Upper lobe of left lung (tissue), 6 donors: ENCODE results near the gene OR52I2. TPM values are rescaled to one million over a fixed set of nuclear protein-coding genes. Genes with fewer than 3 reads are reported as not detected.

Source experiments
- ATAC-seq, 2 donors: fragments of 200-7000 bp; cut with Tn5 transposase; one replicate each; pipeline ENCODE4 v1.9.1; 2022; ENCODE audit warnings: mild to moderate bottlenecking in 2 of 2, moderate library complexity in 2 of 2; ENCODE audit not compliant: low FRiP score in 2 of 2
- DNase-seq, 2 donors: peaks; one replicate each; pipeline ENCODE4 v3.0.0-alpha.2; 2019 to 2020
- H3K27ac ChIP-seq, 4 donors: fragments of 200-600 bp; sonication (generic); one replicate each; pipeline ENCODE4 v1.5.1; 2016 to 2019
- H3K27me3 ChIP-seq, 4 donors: fragments of 200-600 bp; sonication (generic); one replicate each; pipeline ENCODE4 v1.5.1; 2017 to 2019
- H3K36me3 ChIP-seq, 4 donors: fragments of 200-600 bp; sonication (generic); one replicate each; pipeline ENCODE4 v1.5.1; 2016 to 2019
- H3K4me1 ChIP-seq, 4 donors: fragments of 200-600 bp; sonication (generic); one replicate each; pipeline ENCODE4 v1.5.1; 2018 to 2019
- H3K4me3 ChIP-seq, 4 donors: fragments of 200-600 bp; sonication (generic); one replicate each; pipeline ENCODE4 v1.5.1; 2017 to 2019; ENCODE audit warnings: mild to moderate bottlenecking in 2 of 4, moderate library complexity in 1 of 4
- H3K9me3 ChIP-seq, 4 donors: fragments of 200-600 bp; sonication (generic); one replicate each; pipeline ENCODE4 v1.5.1; 2018 to 2019
- CTCF ChIP-seq, 6 experiments: fragments of 450-650 bp in 4 of 6; fragments of 200-600 bp in 2 of 6; sonication (generic) in 2 of 6; IDR thresholded peaks; one replicate each; pipeline ENCODE4 v1.5.1; 2016 to 2019; ENCODE audit warnings: antibody characterized with exemption in 6 of 6
- EP300 ChIP-seq, 4 donors: sonication (generic); formaldehyde crosslinking; IDR thresholded peaks; one replicate each; pipeline ENCODE4 v1.5.1; 2017; ENCODE audit warnings: antibody characterized with exemption in 4 of 4, control low read depth in 2 of 4
- POLR2A ChIP-seq, 4 donors: fragments of 450-650 bp; IDR thresholded peaks; one replicate each; pipeline ENCODE4 v1.5.1; 2016 to 2017; ENCODE audit warnings: antibody characterized with exemption in 4 of 4, mild to moderate bottlenecking in 2 of 4
- POLR2AphosphoS5 ChIP-seq, 2 donors: sonication (generic); formaldehyde crosslinking; IDR thresholded peaks; one replicate each; pipeline ENCODE4 v1.5.1; 2017; ENCODE audit warnings: antibody characterized with exemption in 2 of 2
- WGBS, 2 donors: methylation state at CpG; one replicate each; pipeline ENCODE4 v1.1.5; 2017 to 2018; 5-methylcytosine and 5-hydroxymethylcytosine counted together
- total RNA-seq, 6 donors: library from RNA; depleted of rRNA in 4 of 6; stranded (reverse); fragments of >200 nt in 4 of 6; gene quantifications; one replicate each; pipeline versions ENCODE4 v1.1.0 to v1.2.1, GENCODE V29; 2016 to 2021
- donor health status: DM: no; HTN: no; CAD: no; lungs with moderate emphysema.
- donor health status: DM: no; HTN: yes; CAD: no; lungs with severe emphysema.

OR52I2 gene
- total RNA-seq, 6 donors from 2014 or later: not detected

- H3K9me3 ChIP-seq: no peaks in the 10 kb centered on the region
- no peaks in the 10 kb centered on the region for H3K27me3 ChIP-seq
- H3K4me3 ChIP-seq: no peak overlapping the region
- no peak overlapping the region for H3K27ac ChIP-seq
- ATAC-seq (no peak), DNase-seq (no peak)
- peaks cover 0 to 2% (median 0%) of the 10 kb centered on the region in 4 donors for H3K4me1 ChIP-seq
- H3K36me3 ChIP-seq: no peaks in the 10 kb centered on the region
- 50 to 71% methylated on average over 7 of the region's 7 CpGs for WGBS, 2 donors
- TF ChIP-seq EP300 (IDR thresholded peaks at IDR 0.05) (no peak), CTCF (IDR thresholded peaks at IDR 0.05) (no peak), POLR2AphosphoS5 (IDR thresholded peaks at IDR 0.05) (no peak), POLR2A (IDR thresholded peaks at IDR 0.05) (no peak)
Measured at GRCh38 chr11:4642043-4642442, 60.5 kb downstream of the OR52I2 start.

Other genes with a start within 250 kb of the OR52I2 start
- gene OR52B4, start 213.4 kb upstream of the OR52I2 start, total RNA-seq: not detected
- gene TRIM21, start 188.0 kb upstream of the OR52I2 start, total RNA-seq: 10 to 100 TPM; 17.1 to 40.7 (median 21.8) TPM
- not detected for gene OR52K2, start 132.4 kb upstream of the OR52I2 start, total RNA-seq
- under 1 TPM in 3 of 6 donors, not detected in 3; 0.03 to 0.22 (median 0.03) TPM for gene OR52K1, start 99.1 kb upstream of the OR52I2 start, total RNA-seq
- not detected for gene OR52M1, start 36.6 kb upstream of the OR52I2 start, total RNA-seq
- not detected for gene OR52I1, start 12.3 kb downstream of the OR52I2 start, total RNA-seq
- 10 to 100 TPM in 5 of 6 donors, 1 to 10 TPM in 1; 8.7 to 21.6 (median 13.1) TPM for gene TRIM68, start 26.5 kb downstream of the OR52I2 start, total RNA-seq
- not detected for gene OR51D1, start 55.7 kb downstream of the OR52I2 start, total RNA-seq
- not detected for gene OR51E1, start 62.2 kb downstream of the OR52I2 start, total RNA-seq
- gene OR51E2, start 116.1 kb downstream of the OR52I2 start, total RNA-seq: not detected
- not detected for gene MMP26, start 123.0 kb downstream of the OR52I2 start, total RNA-seq
- gene OR51F1, start 188.2 kb downstream of the OR52I2 start, total RNA-seq: not detected
- not detected for gene OR52R1, start 222.6 kb downstream of the OR52I2 start, total RNA-seq
- gene OR51F2, start 239.6 kb downstream of the OR52I2 start, total RNA-seq: not detected